Measurements from ENCODE around the gene ABCA1.
"Not testable (repeated sequence)": the region's sequence is repeated elsewhere in the genome, so short reads cannot be mapped to it uniquely, and the experiment has no call there.

Gene ABCA1

GRCh38 chr9:104871961-104872527 is 55.9 kb downstream of the ABCA1 start:
- FAIRE-seq (no peak), DNase-seq (ENCODE audit: low spot score) (no peak)

GRCh38 chr9:104869811-104870210 is 58.1 kb downstream of the ABCA1 start:
- DNase-seq (ENCODE audit: low spot score) (no peak), FAIRE-seq (no peak)

DNA sequence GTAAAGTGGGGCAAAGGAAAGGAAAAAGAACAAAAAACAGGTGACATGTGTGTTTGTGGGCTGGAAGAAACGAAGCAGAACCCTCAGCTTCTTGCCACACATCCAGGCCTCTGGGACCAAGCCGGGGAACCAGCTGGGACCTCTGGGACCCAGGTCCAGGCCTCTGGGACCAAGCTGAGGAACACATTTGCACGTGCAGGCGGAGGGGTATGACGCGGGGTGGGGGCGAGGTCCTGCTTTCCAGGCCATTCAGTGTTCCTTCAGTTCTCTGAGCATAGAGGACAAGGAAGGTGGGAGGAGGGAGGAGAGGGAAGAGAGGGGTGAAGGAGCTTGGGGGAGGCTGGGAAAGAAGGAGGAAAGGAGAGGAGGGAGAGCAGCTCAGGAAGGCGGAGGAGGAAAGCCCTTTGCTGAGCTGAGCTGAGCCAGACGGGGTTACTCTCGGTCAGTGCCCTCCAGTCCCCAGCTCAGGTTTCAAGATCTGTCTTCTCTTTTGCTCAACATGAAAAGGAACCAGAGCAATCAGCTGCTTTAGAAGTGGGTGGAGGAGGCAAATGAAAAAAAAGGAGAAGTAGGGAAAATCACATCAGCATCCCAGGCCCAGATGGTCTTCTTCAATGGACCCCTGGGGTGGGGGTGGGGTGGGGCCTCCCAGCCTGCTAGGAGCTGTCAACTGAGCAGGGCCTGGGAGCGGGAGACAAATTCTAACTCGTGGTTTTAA is 59.1 kb downstream of the ABCA1 start:
- peak; percentile 90 for DNase-seq (ENCODE audit: low spot score)

DNA sequence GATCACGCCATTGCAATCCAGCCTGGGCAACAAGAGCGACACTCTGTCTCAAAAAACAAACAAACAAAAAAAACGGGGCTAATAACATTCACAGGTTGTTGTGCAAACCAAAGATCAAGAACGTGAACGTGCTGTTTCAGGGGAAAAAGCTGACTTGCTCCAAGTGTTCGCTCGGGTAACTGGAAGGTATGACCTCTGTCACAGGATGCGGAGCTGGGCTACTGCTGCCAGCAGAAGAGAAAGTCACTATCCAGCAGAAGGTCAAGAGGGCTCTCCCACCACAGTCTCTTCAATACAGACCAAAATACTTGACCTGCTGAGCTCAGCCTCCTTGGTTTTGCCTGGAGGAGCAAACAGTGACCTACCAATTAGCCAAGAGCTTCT is 59.7 kb downstream of the ABCA1 start:
- no peak for DNase-seq (ENCODE audit: low spot score)
- FAIRE-seq: no peak

More for the DNA sequence above, 59.1 kb downstream of the ABCA1 start:
- no peak for FAIRE-seq

DNA sequence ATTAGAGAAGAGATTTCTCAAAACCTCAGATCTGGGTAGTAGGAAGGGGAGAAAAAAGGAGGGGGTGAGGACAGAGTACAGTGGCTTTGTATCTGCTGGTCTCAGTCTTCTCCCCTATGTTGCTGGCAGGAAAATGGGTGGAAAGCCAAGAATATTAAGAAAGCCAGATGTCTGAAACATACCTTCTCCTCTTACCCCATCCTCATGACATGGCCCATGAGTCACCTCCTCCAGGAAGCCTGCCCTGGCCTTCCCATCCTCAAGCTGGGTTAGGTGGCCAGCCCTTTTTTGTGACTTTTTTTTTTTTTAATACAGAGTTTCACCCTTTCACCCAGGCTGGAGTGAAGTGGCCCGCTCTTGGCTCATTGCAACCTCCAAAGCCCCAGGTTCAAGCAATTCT is 61.8 kb downstream of the ABCA1 start:
- no peak for FAIRE-seq
- no peak for DNase-seq (ENCODE audit: low spot score)

- FAIRE-seq: no peak
- no peak for DNase-seq (ENCODE audit: low spot score)
Observed at GRCh38 chr9:104864675-104865104, 63.3 kb downstream of the ABCA1 start.

- DNase-seq (ENCODE audit: low spot score) (peak; percentile 69), FAIRE-seq (no peak)
Observed at GRCh38 chr9:104863180-104863883, 64.6 kb downstream of the ABCA1 start.

DNA sequence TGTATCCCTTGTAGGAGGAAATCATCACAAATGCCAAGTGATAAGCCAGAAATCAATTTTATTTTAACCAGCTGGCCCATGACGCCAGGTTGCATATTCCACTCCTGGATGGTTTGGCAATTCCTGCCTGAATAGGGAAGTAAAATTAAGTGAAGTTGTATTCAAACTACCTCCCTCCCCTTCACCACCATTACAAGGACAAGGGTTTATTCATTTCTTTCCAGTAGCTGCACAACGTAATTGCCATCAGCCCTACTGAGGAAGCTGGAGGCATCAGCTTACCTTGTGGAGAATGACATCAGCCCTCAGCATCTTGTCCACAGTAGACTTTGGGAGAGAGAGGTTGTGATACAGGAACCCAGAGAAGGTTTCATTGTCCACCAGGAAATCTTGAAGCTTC is 66.6 kb downstream of the ABCA1 start:
- FAIRE-seq (no peak), DNase-seq (ENCODE audit: low spot score) (no peak)

DNA sequence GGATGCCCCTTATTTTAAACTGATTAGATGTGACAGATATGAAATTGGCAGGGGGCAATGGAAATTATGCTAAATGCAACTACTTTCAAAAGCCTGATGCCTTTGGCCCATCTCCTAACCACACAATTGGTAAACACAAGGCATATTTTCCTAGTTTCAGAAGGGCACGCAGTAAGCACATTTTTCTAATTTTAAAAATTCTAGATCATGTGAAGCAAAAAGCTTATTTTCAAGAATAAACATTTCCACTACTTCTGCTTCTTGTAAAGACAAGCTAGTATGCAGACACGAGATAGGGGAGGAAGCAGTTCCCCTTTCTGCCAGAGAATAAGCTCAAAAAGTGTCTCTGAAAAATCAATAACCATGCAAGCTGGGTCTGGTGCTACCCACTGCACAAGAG is 67.7 kb downstream of the ABCA1 start:
- DNase-seq (ENCODE audit: low spot score): no peak
- no peak for FAIRE-seq

DNA sequence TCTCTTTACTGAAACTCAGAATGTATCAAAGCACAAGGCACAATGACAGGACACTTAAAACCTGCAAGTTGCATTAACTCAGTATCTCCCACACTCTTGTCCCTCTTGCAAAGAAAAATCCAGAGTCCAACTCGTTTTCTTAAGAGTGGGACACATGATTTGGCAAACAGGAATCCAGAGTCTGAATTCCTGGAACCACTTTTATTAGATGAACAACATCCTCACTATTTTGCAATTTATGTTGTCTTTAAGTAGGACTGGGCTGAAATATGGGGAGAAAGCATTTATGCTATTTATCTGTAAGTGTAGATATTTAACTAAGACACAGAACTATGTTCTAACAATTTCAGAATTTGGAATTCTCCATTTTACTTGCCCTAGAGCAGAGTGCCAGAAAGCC is 69.1 kb downstream of the ABCA1 start:
- FAIRE-seq (no peak), DNase-seq (ENCODE audit: low spot score) (no peak)

DNA sequence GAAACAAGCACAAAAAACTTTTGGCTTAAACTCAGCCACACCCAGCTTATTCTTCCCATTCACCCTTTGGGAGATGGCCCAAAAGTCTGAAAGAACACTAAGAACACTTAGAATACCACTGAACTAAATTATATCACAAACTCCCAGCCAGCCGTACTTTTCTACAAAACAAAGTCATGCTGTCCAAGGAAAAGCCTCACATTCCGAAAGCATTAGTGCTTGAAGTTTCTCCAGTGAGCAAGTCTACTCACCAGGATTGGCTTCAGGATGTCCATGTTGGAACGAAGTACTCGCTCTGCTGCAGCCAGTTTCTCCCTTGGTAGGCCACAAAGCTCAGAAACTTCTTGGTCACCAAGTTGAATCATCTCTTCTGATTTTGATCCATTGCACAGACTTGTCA is 69.7 kb downstream of the ABCA1 start:
- no peak for DNase-seq (ENCODE audit: low spot score)
- FAIRE-seq: no peak

- DNase-seq (ENCODE audit: low spot score): no peak
- FAIRE-seq: no peak
Observed at GRCh38 chr9:104856413-104856941, 71.5 kb downstream of the ABCA1 start.

- FAIRE-seq: no peak
- DNase-seq (ENCODE audit: low spot score): no peak
Observed at GRCh38 chr9:104855807-104856206, 72.1 kb downstream of the ABCA1 start.

- not testable (repeated sequence) for FAIRE-seq; DNase-seq (ENCODE audit: low spot score)
Observed at GRCh38 chr9:104855258-104855657, 72.7 kb downstream of the ABCA1 start.

DNA sequence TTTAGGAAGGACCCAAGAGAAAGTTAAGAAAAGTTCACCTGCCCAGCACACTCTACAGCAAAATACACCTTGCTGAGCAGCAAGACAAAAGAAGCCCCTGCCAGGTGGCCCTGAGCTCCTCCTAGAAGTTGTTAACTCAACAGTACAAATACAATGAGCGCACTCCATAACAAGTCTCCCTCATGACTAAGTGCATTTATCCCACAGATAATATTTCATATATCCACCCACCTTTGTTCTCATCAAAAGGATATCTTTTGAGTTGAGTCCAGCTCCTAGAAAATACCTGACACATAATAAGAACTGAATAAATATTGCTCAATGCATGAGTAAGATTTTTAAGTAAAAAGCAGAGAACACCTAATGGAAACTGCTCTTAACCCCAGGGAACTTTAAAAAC is 73.3 kb downstream of the ABCA1 start:
- no peak for FAIRE-seq
- no peak for DNase-seq (ENCODE audit: low spot score)

DNA sequence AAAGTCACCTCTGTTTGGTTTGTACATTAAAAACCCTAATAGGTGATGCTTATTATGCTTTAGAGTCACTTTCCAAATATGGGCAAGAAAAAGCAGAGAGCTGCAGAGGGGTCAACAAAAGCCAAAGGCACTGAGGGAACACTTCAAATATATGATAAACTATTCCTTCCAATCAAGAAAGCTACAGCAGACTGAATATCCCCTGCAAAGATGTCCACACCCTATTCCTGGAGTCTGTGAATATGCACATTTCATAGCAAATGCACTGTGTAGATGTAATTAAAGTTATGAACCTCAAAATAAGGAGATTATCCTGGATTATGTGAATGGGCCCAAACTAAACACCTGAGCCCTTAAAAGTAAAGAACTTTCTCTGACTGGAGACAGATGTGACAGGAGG is 74.3 kb downstream of the ABCA1 start:
- FAIRE-seq (no peak), DNase-seq (ENCODE audit: low spot score) (no peak)

- DNase-seq (ENCODE audit: low spot score) (no peak), FAIRE-seq (no peak)
Observed at GRCh38 chr9:104853159-104853558, 74.8 kb downstream of the ABCA1 start.

DNA sequence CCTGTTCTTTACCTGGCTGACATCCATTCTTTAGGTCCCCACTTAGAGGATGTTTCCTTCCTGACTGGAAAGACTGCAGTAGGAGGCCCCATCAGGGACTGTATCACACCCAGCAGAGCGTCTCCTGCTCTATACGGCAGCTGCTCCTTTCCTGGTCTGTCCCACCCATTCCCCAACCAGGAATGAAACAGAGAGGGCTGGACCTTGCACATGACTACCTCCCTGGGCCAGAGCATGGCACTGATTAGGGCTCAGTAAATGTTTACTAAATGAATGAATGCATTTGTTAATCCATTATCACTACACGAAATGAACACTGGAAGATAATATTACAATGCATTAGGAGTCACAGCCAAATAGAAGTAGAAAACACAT is 76.4 kb downstream of the ABCA1 start:
- FAIRE-seq (no peak), DNase-seq (ENCODE audit: low spot score) (no peak)

DNA sequence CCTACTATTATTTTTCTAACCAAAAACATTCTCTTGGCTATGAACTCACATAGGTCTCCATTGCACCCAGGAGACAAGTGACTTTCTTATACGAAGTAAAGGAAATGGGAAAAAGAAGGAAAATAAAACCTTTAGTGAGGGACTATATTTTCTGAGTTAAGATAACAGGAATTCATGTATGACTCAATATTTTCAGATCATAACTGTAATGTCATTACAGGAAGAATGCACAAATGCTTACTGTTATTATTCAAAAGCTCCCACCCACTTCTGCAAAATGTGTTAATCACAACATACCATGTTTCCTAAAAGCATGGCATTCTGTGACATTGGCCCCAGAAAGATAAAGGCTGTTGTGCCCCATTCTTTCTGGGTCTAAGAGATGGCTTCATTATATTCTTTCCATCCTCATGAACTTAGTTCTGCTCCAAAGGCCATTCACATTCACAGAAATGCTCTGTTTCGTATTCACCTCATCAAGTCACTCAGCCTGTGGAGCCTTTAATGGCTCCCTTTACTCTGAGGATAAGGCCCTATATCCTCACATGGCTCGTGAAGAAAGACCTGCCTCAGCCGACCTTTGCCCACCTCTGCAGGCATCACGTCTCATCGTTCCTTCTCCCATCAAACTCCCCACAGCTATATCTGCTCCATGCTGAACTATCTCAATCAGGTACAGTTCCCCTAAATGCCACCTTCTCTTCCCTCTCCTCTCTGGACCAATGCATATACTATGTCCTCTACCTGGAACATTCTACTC is 77.0 kb downstream of the ABCA1 start:
- FAIRE-seq (no peak), DNase-seq (ENCODE audit: low spot score) (no peak)

GRCh38 chr9:104849023-104849422 is 78.9 kb downstream of the ABCA1 start:
- DNase-seq (ENCODE audit: low spot score): no peak
- no peak for FAIRE-seq

GRCh38 chr9:104844710-104845109 is 83.2 kb downstream of the ABCA1 start:
- DNase-seq (ENCODE audit: low spot score) (no peak), FAIRE-seq (no peak)
